Activated CD4-positive, alpha-beta T cell treated with anti-CD3 and anti-CD28 coated beads, Interleukin-2, Interleukin-6, amounts not matched to agents 100 ng/mL and 50 ng/mL, durations not matched to agents 16 hours and 8 hours (primary cell): ENCODE data around the gene RPS26.

Experiments
- DNase-seq: peaks from one replicate; pipeline ENCODE4 v3.0.0-alpha.2; 2020

RPS26 gene

GRCh38 chr12:56078931-56079722 is 37.4 kb downstream of the RPS26 start:
- DNase-seq: peak; percentile 60

- DNase-seq: peak; percentile 72
Measured at GRCh38 chr12:56079723-56080555, 38.2 kb downstream of the RPS26 start, which contains the start of gene ERBB3. Gene ERBB3, plus strand, starts transcription at chr12:56080165. Its CDS starts 136 bp downstream, at chr12:56080301.

- no peak for DNase-seq
Measured at GRCh38 chr12:56080556-56081138, 38.9 kb downstream of the RPS26 start.

GRCh38 chr12:56081393-56082347 is 40.0 kb downstream of the RPS26 start:
- DNase-seq: no peak

- DNase-seq: no peak
Measured at GRCh38 chr12:56082382-56082781, 40.7 kb downstream of the RPS26 start.

GRCh38 chr12:56082967-56083366 is 41.2 kb downstream of the RPS26 start:
- no peak for DNase-seq

GRCh38 chr12:56084958-56085543 is 43.3 kb downstream of the RPS26 start:
- peak; percentile 59 for DNase-seq

GRCh38 chr12:56086096-56086495 is 44.4 kb downstream of the RPS26 start:
- DNase-seq: no peak

- DNase-seq: no peak
Measured at GRCh38 chr12:56086608-56087007, 44.9 kb downstream of the RPS26 start.

- DNase-seq: no peak
Measured at GRCh38 chr12:56087220-56087619, 45.5 kb downstream of the RPS26 start.
